Activated CD8-positive, alpha-beta memory T cell treated with anti-CD3 and anti-CD28 coated beads for 48 hours (primary cell): ENCODE results near the gene CIB4.

Source experiments
- DNase-seq, 3 experiments: peaks; one replicate each; pipeline ENCODE4 v3.0.0-alpha.2; 2020; ENCODE audit warnings: low read depth in 2 of 3, low spot score in 2 of 3

CIB4 gene

DNA sequence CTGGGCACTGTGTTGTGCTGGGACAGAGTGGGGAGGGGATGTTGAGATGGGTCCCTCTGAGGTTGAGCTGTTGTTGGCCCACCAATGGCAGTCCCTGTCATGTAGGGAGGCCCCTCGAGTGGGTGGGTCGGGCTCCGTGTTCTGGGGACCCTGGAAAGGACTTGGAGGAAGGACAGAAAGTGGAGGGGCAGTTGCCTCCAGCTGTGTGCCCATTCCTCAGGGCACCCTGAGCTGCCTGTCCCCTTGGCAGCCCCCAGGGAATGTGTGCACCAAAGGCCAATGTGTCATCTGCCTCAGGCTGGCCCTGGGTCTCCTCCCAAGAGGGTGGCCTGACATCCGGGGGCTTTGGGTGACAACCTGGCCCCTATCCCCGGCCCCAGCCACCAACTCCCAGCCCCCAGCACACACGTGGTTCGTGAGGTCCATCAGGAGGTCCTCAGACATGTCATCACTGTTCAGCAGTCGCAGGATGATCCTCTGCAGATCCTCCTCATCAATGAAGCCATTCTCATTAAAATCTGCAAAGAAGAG lies 57.7 kb downstream of the CIB4 start:
- DNase-seq: no peak

DNA sequence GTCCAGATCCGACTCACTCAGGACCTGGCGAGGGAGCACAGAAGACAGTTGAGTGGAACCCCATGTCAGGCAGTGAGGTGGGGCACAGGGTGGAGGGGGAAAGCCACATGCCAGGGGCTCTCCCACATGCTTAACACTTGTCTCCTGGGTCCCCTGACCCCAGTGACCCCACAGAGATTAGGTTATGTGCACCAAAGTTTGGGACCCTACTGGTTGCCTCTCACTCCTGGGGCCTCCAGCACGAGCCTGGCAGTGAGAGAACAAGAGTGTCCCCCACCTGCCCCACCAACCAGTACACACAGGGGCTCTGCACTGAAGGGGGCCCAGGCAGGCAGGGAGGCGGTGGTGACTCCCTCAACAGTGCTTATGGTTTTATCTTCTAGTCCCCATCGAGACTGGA lies 58.3 kb downstream of the CIB4 start:
- DNase-seq: no peak

DNA sequence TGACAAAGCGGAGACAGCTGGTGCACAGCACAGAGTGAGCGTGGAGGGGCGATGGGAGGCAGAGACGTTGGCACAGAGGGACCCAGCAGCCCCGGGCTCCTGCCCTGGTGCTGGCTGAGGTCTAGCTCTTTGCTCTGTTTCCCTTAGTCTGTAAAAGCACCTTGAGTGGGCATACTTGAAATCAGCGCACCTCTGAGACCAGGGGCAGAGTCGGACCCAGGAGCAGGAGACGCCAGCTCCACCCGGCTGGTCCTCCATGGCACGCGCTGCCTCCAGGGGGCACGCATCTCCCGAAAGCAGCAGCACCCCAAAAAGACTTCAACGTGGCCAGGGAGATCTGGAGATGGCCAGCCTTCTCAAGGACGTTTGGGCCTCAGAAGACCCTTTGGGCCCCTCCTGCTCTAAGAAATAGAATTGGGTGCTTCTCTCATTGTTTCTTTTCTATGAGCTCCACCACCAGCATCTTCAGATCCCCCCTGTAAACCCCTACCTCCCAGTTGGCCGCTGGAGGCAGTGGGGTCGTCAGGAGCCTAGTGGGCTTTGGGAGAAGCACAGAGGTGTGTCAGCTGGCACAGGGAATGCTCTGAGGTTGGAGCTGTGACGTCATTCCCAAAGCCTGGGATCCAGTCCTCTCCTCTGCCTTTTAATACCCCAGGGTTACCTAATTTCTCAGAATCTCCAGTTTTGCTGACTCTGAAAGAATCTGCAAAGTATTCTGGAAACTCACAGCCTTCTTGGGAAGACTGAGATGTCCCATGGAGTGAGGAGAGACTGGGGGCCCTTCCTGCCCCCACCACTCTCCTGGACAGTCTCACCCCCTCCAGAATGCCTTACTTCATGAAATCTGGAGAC lies 58.9 kb downstream of the CIB4 start:
- no peak for DNase-seq

DNA sequence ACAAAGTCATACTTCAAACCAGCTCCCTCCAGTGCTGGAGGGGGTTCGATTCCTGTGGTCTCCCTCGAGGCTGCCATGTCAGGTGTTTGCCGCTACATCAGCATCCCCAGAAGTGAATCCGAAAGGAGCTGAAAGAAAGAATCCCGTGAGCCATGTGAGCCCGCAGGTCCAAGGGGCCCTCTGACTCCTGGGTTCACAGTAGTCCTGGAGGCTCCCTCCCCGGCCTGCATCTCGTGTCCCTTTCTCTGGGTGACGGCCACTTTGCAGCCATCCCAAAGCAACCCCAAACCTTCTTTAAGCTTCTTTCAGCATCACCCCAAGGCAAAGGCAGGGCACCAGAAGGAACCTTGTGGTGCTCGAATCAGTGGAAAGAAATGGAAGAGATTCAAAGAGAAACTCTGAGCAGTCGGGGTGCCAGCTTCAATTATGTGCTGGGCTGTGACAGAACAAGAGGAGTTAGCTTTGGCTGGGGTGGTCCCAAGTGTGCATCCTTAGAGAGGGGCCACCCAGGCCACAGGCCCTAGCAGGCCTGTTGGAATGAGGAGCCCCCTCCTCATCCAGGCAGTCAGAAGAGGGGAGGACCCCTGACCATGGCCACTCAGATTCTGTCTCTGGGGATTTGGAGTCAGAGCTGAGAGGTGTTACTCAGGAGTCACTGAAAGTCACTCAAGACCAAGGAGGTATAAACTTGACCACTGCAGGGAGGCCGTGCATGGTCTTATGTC lies 59.7 kb downstream of the CIB4 start:
- no peak for DNase-seq

DNA sequence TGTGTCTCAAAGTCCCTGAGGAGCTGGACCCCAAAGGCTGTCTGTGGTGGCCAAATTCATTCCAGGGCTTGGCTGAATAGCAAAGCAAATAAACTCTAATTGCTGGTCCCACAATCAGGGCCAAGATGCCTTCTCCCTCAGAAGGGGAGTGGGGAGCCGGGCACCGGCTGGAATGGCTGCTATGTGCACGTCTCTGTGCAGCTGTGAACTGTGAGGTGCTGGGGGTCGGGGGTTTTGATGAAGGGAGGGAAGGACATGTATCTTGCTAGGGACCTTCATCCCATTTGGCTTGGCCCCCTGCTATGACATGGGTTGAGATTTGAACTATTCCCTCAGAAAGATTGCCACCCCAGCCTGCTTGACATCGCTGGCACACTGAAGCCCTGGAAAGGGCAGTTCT lies 60.4 kb downstream of the CIB4 start:
- no peak for DNase-seq

DNA sequence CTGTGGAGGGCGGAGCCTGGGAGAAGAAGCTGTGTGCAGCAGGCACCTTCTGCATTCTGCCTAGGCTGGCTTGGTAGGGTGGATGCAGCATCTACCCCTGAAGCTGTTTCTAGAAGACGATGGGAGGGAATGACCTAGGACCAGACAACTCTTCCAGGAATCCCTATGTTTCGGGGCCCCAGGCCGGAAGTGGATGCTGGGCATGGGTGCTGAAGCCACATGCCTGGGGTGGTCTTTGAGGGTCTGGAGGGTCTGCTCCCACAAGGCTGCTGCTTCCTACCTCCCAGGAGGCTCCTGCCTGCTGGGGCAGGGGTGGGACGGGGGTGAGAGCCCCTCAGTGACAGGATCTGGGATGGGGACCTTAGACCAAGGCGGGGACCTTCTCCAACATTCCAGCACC lies 61.0 kb downstream of the CIB4 start:
- DNase-seq: no peak

DNA sequence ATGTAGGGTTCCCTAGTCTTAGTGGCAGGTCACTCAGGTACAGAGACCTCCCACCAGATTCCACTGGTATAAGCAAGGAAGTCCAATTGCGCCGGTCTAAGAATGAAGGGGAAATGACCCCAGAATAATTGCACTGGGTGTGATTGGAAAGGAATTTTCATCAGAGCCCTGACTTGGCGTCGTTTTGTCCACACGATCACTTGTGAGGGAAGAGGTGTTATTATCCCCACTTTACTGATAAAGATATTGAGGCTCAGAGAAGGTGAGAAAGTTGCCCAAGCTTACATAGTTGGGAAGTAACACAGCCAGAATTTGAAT lies 61.5 kb downstream of the CIB4 start:
- no peak for DNase-seq

DNA sequence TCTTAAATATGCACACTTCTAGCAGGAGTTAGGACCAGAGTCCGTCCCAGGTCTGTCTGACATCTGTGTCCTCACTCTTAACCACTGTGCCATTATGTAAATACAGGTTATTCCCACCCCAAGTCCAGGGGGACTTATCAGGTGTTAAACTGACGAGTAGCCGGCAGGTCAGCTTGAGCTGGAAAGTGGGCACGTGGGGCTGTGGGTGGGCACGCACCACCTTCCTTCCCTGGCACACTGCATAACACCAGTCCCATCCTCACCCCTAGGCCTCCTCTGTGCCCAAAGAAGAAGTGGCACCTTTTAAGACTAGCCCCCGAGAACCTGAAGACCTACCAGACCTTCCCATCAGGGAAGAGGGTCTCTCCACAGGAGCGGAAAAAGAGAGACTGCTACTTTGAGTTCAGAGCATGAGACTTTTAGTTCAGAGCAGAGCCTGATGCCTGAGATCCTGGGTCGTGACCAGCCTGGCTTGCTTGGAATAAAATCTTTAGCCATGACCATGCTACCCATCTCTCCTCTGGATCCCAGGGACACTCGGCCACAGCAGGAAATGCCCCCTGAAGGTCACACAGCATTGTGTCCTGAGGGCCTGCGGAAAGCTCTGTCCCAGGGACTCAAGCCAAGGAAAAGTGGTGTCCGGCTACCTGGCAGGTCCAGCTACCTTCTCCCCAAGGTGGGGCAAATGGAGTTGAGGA lies 62.0 kb downstream of the CIB4 start:
- DNase-seq: no peak

DNA sequence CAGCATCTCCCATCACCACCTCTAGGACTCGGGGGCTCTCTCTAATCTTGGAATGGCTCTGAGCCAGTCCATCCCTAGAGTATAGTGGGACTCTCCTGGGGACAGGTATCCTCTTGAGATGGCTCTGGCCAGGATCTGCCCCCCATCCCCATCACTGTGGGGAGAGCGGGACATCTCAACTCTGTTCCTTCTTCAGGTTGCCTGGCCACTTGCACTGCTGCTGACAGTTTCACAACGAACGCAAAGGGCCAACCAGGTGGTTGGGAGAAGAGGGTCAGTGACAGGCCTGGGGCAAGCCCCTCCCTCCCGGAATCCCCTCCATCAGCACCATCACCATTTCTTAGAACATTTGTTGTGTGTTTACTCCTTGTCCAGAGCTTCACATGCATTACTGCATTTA lies 62.6 kb downstream of the CIB4 start:
- no peak for DNase-seq

DNA sequence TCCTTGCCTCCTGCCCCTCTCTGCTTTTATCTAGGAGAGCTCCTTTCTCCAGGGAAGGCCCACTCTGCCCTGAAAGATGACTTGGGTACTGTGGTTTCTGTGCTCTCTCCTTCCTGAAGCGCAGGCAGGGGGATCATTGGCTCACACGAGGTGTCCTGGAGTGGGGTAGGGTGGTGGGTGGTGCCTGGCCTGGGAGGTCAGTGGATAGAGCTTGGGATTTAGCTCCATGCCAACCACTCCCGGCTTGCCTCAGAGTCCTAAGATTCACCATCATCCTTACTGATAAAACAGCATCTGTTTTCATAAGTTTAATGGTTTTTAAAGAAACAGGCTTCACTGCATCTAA lies 63.1 kb downstream of the CIB4 start:
- DNase-seq: no peak

DNA sequence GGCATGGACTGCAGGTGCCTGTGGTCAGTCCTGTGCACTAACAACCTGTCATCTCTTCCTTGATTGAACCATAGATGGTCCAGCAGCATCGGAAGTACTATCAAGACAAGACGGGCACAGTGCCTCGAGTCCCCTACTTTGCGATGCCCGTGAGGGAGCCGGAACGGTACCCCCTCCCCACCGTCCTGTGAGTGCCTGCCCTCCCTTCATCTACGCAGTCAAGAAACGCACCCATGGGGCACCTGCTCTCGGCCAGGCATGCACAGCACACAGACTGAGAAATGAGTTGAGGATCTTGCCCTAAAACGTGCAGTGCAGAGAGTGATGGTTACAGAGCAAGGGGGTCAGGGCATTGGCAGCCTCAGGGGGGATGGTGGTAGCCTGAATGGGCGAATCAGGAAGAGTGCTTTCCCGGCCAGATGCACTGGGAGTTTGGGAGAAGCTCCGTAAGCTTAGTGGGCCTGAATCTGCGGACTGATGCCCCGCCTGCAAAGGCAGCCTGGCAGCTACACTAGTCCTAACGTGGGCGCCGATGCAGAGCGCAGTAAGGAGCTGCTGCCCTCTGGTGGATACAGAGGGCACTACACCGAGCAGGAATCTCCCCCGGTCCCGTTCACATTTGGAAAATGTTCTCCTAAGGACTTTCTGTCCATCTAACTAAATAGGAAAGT lies 63.6 kb downstream of the CIB4 start:
- DNase-seq: peak in 2 of 3 experiments; percentile 44 to 62

DNA sequence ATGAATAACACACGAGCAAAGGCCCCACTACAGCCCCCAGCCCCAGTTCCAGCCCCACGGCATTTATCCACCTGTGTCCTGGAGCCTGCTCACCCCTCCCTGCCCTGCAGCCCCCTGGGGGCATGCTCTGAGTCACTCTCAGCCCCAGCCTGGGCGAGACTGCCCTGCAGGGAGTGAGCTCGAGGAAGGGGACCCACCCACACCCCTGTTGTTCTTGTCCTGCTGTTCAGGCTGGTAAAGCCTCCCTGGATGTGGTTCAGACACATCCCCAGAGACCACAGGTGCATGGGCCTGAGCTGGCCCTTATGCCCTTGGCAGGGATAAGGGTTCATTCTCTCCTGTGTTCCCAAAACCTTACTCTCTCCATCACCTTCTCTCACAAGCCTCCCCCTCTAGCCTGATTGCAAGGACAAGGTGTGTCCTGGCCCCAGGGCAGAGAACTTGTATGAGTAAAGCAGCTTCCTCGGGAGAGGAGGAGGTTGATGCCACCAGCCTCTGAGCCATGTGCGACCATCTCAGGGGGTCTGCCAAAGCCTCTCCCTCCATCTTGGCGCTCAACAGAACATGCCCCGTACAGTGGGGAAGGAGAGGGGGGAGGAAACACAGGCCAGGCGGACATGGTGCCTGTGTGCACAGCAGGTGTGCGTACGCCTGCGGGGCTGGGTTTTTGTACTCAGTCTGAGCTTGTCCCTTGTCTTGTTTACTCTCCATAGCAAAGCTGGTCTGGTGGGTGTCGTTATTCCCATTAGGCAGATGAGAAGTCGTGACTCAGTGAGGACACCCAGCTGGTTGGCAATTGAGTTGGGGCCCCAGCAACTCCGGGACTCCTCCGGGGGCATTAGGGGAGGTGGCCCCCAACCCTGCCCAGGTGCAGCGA lies 64.4 kb downstream of the CIB4 start:
- no peak for DNase-seq

DNA sequence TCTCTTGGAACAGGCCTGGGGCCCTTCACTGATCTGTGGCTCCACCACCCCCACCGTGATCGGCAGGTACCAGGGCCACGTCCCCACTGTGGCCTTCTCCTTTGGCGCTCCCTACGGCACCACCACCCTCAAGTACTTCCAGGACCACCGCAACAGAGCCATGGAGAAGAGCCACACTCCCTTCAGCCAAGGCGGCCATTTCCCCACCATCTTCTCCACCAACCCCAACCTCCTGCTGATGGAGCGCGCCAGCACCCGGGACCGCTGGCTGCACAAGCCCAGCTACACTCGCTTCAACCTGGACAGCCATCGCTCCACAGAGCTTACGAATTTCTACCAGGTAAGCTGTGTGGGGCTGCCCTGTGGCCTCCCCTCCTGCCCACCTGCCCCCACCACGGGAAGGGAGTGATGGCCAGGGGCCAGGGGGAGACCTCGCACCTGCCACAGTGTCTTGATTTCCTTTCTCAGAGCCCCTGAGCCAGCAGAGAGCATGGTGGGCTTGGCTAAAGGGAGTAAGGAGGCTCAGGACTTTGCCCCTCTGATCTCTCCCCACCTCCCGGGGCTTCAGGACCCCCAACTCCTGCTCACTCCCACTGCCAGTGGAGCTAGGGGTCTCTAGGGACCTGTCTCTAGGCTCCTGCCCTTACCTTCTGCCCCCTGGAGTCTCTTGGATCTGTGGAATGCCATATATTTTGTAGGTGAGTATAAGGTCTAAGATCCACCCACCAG lies 65.2 kb downstream of the CIB4 start:
- no peak for DNase-seq

DNA sequence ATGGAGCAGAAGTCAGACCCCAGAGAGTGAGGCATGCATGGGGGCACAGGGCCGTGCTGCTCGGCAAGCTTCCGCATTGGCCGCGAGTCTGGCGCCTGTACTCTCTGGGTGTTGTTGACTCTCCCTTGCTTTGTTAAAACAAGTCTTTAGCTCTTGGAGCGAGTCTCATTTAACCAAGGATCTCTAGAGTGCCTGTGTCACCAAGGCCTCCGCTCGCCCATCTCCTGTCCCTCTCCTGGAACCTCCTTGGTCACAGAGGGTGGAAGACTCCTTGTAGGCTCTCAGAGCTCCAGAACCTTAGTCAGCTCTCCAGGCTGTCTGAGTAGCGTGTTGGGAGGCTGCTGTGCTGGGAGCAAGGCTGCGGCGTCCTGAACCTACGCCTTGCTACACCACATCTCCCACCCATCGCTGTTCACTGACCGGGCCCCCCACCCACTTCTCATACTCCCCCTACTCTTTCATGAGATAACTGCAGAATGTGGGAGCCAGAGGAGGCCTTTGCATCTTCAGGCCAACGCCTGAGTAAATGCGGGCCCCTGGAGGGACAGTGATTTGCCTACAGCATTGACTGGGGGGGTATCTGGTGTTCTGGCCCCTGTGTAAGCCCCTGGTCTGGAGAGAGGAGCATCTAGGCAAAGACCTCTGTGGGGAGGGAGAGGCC lies 66.1 kb downstream of the CIB4 start:
- DNase-seq: no peak

DNA sequence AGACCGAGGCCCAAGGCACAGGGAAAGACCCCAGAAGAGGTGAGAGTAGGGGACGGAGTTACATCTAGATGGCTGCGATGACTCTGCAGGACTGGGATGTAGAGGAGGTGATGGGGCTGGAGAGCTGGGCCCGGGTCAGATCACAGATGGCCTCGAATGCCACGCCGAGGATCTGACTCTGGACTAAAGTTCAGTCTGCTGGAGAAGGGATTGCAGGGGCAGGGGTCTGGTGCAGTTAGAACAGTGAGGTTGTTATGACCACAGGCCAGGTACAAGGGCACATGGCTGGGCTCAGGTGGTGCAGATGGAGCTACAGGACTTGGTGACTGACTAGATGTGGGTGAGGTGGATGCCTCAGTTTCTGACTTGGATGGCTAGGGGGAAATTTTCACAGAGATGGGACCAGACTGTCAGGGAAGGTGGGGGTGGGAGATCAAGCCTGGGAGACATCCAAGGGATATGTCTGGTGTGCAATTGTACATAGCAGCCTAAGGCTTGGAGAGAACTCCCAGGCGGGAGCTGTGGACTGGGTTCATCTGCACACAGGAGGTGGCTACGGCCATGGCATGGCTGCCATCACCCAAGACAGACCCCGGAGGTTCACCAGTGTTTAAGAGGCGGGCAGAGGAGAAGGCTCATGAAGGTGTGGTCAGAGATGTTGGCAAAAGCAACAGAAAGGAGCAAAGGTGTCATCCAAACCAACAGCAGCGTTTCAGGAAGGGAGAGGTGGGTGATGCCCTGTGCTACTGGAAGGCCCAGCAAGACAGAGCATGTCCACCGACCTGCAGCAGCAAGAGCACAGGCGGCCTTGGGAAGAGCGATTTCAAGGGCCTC lies 66.9 kb downstream of the CIB4 start:
- DNase-seq: no peak

DNA sequence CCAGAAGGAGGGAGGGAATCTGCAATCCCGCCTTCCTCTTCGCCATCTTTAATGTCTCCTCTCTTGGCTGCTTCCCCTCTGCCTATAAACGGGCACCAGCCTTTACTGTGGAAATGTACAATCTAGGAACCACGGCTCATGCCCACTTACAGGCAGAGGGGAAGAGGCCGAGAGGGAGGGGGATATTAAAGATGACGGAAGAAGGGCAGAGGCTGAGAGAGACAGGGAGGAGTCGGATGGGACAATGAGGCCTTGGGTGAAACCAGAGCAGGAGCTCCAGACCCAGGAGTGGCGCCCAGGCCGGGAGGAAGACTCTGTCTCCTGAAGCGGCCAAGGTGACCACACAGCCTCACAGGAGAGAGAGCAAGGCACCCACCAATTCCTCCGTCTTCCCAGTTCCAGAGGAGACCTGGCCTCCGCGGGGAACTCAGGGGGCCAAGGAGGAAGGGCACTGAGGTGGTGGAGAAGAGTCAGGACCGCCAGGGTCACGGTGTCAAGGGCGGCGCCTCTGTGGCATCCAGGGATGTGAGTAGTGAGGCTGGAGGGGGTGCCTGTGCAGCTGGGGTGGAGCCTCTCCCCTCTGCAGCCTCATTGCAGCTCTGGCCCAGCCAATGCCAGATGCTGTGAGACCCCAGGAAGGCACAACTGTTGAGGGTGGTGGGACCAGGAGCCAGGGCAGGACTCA lies 67.8 kb downstream of the CIB4 start:
- no peak for DNase-seq

DNA sequence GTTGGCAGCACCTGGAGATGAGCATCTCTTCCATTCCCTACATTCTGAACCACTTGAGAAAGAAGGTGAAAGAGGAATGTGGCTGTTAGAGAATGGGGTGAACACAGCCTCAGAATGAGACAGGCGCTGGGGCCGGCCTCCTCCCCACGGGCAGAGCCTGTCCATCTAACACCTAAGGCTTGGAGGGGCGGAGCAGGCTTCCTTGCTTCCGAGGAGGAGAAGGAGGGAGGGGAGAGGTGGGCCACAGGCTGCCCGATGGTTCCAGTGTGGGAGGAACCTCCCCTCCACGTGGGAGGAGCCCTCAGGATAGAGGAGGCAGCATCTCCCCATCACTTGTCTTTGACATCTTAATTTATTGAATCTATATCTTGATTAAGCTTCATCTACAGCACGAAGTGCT lies 68.6 kb downstream of the CIB4 start:
- DNase-seq: no peak

DNA sequence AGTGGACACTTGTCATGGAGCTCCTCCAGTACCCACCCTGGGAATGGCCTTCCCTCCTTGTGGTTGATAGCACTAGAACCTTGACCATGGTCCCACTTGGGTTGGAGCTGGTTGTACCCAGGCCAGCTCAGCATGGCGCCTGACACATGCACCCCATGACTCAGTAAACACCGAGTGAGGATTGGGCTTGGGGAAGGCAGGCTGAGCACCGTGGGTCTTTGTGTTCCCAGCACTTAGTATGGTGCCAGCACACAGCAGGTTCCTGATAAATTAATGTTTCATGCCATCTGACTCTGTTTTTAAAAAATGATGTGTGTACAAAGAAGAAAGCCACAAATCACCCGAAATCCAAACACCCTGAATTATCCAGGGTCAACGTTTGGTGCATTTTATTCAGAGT lies 69.8 kb downstream of the CIB4 start:
- DNase-seq: no peak
